Nucleus accumbens (tissue), 56 donors: ENCODE results near the gene LPP.

Experiments
- DNase-seq, 56 donors: peaks; one replicate each; lab custom pipeline; 2025; lab: John Stamatoyannopoulos, UW

LPP gene

GRCh38 chr3:188243124-188243795 lies 89.3 kb downstream of the LPP start:
- DNase-seq: no peak

- DNase-seq: no peak
These were observed 90.5 kb downstream of the LPP start for GRCh38 chr3:188244395-188244861.

GRCh38 chr3:188246905-188247304 lies 92.9 kb downstream of the LPP start:
- DNase-seq: no peak

- no peak for DNase-seq
These were observed 94.1 kb downstream of the LPP start for GRCh38 chr3:188248036-188248561.

- no peak for DNase-seq
These were observed 99.3 kb downstream of the LPP start for GRCh38 chr3:188253123-188253793.

DNA sequence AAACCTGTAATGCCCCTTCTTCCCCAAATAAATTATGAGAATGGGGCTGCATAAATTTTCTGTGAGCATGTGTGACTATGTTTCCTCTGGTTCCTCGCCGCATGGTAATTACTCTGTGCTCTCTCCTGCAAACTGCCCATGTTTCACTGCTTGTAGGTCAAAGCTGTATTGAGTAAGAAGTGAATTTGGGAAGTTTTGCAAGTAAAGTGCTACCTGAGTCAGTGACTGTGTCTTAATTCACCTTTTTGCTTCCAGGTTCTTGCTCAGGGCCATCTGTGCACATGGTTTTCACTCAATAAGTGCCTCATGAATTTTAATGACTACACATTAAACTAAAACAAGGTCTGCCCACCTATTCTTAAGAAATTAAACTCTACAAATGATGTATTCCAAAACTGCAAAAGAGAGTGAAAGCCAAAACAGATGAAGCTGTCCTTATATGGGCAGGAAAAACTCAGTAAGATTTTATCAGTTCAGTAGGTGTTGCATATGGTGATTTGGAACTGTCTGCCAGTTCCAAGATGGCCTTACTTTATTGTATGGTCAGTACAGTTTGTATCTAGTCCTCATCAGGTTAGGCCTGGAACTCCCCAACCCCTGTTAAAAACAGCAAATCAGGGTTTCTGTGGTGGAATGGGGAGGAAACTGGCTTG lies 100.0 kb downstream of the LPP start:
- no peak for DNase-seq

GRCh38 chr3:188254520-188255070 lies 100.6 kb downstream of the LPP start:
- DNase-seq: no peak

DNA sequence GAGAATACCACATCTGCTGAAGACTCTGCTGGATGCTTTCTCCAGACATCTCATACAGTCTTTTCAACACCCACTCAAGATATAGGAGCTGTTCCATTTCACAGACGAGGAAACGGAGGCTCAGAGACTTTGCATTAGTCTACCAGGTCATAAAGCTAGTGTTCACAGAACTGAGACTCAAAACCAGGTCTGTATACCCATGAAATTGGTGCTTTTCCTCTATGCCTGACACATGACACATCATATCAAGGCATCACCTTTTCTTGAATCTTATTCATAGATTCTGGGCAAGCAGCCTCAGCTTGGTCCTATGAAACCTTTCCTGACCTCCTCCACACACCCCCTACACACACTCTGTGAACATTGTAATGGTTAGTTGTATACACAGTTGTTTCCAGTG lies 101.2 kb downstream of the LPP start:
- no peak for DNase-seq

- DNase-seq: no peak
These were observed 102.8 kb downstream of the LPP start for GRCh38 chr3:188256758-188257157.

DNA sequence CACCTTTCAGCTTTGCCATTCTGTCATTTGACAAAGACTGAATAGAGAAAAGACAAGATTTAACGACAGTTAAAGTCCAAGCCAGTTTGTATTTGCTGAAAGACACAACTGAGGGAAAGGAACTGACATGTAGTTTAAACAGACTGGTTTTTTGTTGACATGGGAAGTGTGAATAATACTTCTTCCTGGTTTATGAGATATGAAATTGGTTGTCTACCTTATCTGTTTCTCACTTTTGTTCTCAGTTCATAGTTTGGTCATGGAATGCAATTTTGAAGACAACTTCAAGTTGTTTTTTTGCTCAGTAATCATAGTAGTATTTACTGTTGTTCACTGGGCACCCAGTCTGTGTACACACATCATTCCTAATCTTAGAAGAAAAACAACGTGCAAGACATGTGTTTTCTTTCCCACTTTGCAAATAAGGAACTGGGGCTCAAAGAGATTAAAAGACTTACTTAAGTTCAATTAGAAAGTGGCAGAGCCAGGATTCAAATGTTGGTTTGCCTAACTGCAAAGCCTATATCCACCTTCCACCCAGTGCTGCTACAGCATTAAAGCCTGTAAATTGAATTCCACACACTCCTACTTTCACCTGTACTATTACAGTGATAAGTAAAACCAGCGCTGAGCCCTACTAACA lies 103.5 kb downstream of the LPP start:
- DNase-seq: no peak

- DNase-seq: no peak
These were observed 105.2 kb downstream of the LPP start for GRCh38 chr3:188259191-188259590.

- no peak for DNase-seq
These were observed 105.6 kb downstream of the LPP start for GRCh38 chr3:188259596-188259995.

GRCh38 chr3:188261011-188261410 lies 107.1 kb downstream of the LPP start:
- no peak for DNase-seq

GRCh38 chr3:188262488-188262887 lies 108.5 kb downstream of the LPP start:
- DNase-seq: no peak

DNA sequence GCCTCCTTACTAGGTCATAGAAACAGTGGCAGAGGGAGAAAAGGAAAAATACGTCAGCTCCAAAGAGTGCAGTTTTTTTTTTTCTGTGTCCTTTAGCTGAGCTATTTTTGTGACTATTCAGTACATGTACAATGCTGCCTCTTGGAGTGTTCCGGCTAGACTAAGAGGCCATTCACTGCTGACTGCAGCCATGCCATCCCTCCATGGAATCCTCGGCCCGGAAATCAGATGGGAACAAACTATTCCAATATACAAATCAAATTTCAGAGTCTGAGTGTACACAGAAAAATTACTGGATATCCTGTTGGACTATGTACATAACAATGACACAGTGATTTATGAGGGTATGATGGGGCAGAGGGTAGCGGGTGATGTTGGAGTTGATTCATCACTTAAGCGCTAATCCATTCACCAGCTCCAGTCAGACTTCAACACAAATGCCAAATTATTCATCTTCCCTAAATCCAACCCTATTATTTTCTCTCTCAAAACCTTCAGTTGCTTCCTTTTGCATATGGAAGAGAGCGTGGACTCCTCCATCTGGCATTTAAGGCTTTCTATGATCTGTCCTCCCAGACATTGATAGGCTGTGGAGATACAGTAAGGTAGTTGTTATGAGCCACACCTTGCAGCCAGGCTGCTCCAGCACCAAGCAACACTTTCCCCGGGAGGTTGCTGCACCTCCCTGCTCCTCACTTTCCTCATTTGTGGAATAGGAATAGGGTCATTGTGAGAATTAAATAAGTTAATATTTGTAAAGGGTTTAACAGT lies 109.1 kb downstream of the LPP start:
- peak in 47 of 56 donors; percentile 6 to 82 (median 42) for DNase-seq

DNA sequence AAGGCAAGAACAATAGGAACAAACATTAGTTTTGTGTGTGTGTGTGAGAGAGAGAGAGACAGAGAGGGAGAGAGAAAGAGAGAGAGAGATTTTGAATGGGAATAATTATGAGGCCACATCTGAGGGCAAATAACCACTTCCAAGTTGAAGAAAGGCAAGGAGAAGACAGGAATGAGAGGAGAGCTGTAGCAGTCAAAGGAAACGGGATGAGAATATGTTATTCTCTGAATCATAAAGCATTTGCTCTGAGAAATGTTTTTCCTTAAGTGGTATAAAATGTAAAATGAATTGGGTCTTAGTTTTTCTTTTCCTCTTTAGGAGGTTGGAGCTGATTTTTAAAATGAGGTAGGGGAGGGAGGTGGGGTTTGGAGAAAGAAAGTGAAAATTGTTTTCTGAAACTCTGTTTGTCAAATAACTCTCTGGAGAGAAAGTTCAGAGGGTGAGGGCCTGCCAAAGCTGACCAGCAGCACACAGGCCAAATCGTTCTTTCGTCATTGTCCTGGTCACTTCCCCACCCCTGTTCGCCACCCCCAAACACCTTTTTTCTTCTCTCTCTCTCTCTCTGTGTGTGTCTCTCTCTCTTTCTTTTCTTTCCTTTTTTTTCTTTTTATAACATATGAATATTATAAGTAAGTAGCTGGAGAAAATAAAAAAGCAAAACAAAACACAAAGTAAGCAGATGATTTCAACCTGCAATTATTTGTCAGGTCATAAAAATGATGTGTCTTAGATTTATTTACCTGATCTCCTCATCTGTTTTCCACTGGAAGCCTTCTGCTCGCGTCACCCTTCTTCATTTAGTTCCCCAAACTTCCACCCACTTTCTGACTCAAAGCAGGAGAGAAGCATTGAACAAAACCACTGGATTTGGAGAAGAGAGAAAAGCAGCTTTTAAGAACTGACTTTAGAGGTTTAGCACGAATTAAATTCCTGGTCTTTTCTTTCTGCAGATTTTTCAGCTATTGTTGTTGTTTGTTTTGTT lies 110.6 kb downstream of the LPP start:
- peak in 4 of 56 donors; percentile 3 to 12 (median 8) for DNase-seq

GRCh38 chr3:188266562-188267274 lies 112.8 kb downstream of the LPP start:
- no peak for DNase-seq

DNA sequence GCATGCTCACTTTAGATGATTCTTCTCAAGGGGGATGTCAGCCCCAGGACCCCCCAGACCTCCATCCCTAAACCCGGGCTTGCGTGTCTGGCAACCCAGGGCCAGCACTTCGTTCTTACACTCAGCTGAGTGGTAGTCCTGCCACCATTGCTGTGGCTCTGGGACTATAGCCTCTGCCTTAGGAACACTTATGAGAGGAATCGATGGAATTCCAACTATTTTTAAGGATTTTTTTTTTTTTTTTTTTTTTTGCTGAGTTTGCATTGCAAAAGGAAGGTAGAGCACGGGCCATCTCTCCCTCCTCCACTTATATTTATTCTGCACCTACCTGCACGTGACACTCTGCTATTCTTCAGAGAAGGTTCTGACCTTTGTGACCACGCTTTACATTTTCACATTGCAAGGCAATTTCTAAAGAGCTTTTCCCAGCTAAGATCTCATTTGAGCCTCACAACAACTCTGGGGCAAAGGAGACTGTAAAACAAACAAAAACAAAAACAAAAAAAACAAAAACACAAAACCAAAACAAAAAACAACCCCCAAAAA lies 113.9 kb downstream of the LPP start:
- no peak for DNase-seq
